Activated T-helper 1 cell treated with anti-CD3 and anti-CD28 coated beads, Interleukin-12 subunit alpha, Interleukin-12 subunit beta, Interleukin-2, Interleukin-4 antibody, amounts not matched to agents 30 ng/mL and 10 ng/mL and 1 ng/mL, durations not matched to agents 14 hours and 24 hours and 36 hours (primary cell): ENCODE data around the gene GNMT. TPM values are rescaled to one million over a fixed set of nuclear protein-coding genes. Genes with fewer than 3 reads are reported as not detected.

Experiments
- DNase-seq: peaks from one replicate; pipeline ENCODE4 v3.0.0; 2021; ENCODE audit warnings: low spot score
- H3K27ac Mint-ChIP-seq: one replicate; pipeline ENCODE4 v1.8.0; 2021; ENCODE audit warnings: mild to moderate bottlenecking, mixed read lengths
- H3K27me3 Mint-ChIP-seq: one replicate; pipeline ENCODE4 v1.8.0; 2022; ENCODE audit warnings: mild to moderate bottlenecking, moderate library complexity, mixed read lengths; ENCODE audit not compliant: insufficient read depth
- H3K36me3 Mint-ChIP-seq: one replicate; pipeline ENCODE4 v1.8.0; 2021; ENCODE audit warnings: low read depth, mixed read lengths
- H3K4me1 Mint-ChIP-seq: one replicate; pipeline ENCODE4 v1.8.0; 2021; ENCODE audit warnings: low read depth, mixed read lengths
- H3K4me3 Mint-ChIP-seq: one replicate; pipeline ENCODE4 v1.8.0; 2021; ENCODE audit warnings: mild to moderate bottlenecking, moderate library complexity, mixed read lengths
- H3K9me3 Mint-ChIP-seq: one replicate; pipeline ENCODE4 v1.8.0; 2021; ENCODE audit warnings: mixed read lengths
- intact Hi-C: fragments of 100-400 bp; cut with micrococcal nuclease; formaldehyde crosslinking; loops from one replicate; pipeline ENCODE4 v1.15.1; 2024
- total RNA-seq: library from RNA; stranded (reverse); gene quantifications from 2 replicates; pipeline ENCODE4 v1.2.3, GENCODE V29; 2022

Gene GNMT
- total RNA-seq, 1 donor from 2014 or later = 0.60 TPM

DNA sequence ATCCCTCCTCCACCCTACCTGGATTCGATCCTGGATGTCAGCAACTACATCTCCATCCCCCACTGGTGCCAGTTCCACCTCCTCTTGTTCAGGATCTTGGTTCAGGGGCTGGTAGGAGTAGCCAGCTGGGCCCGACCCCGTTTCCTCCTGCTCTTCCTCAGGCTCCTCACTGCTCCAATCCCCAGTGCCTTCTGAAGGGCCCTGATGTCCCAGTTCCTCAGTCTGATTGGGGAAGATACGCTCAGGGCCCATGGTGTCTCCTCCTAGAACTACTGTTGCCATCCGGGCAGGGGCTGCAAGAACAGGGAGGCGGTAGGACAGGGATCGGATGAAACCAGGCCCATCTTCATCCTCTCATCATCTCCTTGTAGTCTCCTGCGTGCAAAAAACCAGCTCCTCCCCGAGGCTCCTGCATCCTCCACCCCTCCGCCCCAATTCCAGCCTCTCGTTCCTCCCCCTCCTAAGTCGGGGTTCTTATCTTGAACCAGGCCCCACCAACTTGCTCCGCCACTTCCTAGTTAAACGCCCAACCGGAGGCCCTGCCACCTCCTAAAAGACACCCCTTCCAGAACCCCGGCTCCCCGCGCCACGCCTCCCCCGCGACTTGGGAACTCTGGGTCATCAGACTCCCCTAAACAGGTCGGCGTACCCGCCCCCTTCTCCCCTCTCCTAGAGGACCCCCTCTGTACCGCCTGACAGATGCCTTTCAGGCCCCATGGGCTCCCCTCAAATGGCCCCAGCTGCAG lies 52.7 kb downstream of the GNMT start:
- H3K27ac Mint-ChIP-seq = peak overlapping the region; percentile 74
- H3K9me3 Mint-ChIP-seq = no peaks in the 10 kb centered on the region
- intact Hi-C loops = loop anchor here (1.0 to 5.0 kb wide), 4 partner anchors 8 to 451 kb away; partner anchors contain the start of genes PEX6, PPP2R5D, RRP36 and UBR2
- peaks cover 41% of the 10 kb centered on the region for H3K4me1 Mint-ChIP-seq
- H3K27me3 Mint-ChIP-seq = peaks cover 2% of the 10 kb centered on the region
- H3K4me3 Mint-ChIP-seq = peak overlapping the region; percentile 93
- DNase-seq = no peak
- H3K36me3 Mint-ChIP-seq = peaks cover 35% of the 10 kb centered on the region

Other genes starting within 250 kb of the GNMT start
- not detected in 2 replicates for gene PRPH2, start 238.2 kb upstream of the GNMT start, total RNA-seq
- gene TBCC, start 214.7 kb upstream of the GNMT start, total RNA-seq = 20.1 and 22.3 TPM in 2 replicates
- gene BICRAL, start 178.7 kb upstream of the GNMT start, total RNA-seq = 14.1 and 14.2 TPM in 2 replicates
- 179 TPM in 2 replicates for gene RPL7L1, start 81.1 kb upstream of the GNMT start, total RNA-seq
- not detected in 2 replicates for gene PTCRA, start 44.7 kb upstream of the GNMT start, total RNA-seq
- gene CNPY3, start 31.3 kb upstream of the GNMT start, total RNA-seq = 47.2 and 49.2 TPM in 2 replicates
- gene PEX6, start 18.4 kb downstream of the GNMT start, total RNA-seq = 20.9 TPM in 2 replicates
- gene PPP2R5D, start 23.8 kb downstream of the GNMT start, total RNA-seq = 52.1 and 53.4 TPM in 2 replicates
- gene MEA1, start 53.2 kb downstream of the GNMT start, total RNA-seq = 89.3 and 92.7 TPM in 2 replicates
- gene KLHDC3, start 53.5 kb downstream of the GNMT start, total RNA-seq = 76.6 and 77.0 TPM in 2 replicates
- 86.1 and 89.9 TPM in 2 replicates for gene RRP36, start 60.9 kb downstream of the GNMT start, total RNA-seq
- gene CUL7, start 93.1 kb downstream of the GNMT start, total RNA-seq = 20.1 and 23.2 TPM in 2 replicates
- 89.6 and 97.4 TPM in 2 replicates for gene MRPL2, start 98.7 kb downstream of the GNMT start, total RNA-seq
- 12.7 and 13.7 TPM in 2 replicates for gene KLC4, start 98.9 kb downstream of the GNMT start, total RNA-seq
- 3.3 and 3.7 TPM in 2 replicates for gene PTK7, start 115.6 kb downstream of the GNMT start, total RNA-seq
- gene SRF, start 210.5 kb downstream of the GNMT start, total RNA-seq = 61.4 and 61.9 TPM in 2 replicates
- 38.9 and 42.2 TPM in 2 replicates for gene CUL9, start 221.4 kb downstream of the GNMT start, total RNA-seq